NT2/D1 (cell line): ENCODE results near the gene FAM199X.

Experiments
- DNase-seq: peaks from one replicate; pipeline ENCODE4 v3.0.0-alpha.2; 2011; ENCODE audit warnings: low read depth, low spot score
- H3K27me3 ChIP-seq: 2 replicates; pipeline ENCODE4 v1.6.0; 2011; ENCODE audit warnings: mild to moderate bottlenecking; ENCODE audit not compliant: insufficient read length, insufficient read depth
- H3K36me3 ChIP-seq: 2 replicates; pipeline ENCODE4 v1.6.1; 2011; ENCODE audit warnings: mild to moderate bottlenecking, low read length, mixed read lengths; ENCODE audit not compliant: insufficient read depth, insufficient read length
- H3K4me1 ChIP-seq: 2 replicates; pipeline ENCODE4 v1.5.1; 2011; ENCODE audit not compliant: insufficient read depth, insufficient read length
- H3K4me3 ChIP-seq: 2 replicates; pipeline ENCODE4 v1.5.1; 2011; ENCODE audit warnings: low read depth; ENCODE audit not compliant: insufficient read length
- H3K9ac ChIP-seq: 2 replicates; pipeline ENCODE4 v1.6.0; 2011; ENCODE audit warnings: low read depth; ENCODE audit not compliant: insufficient read length
- H3K9me3 ChIP-seq: 2 replicates; pipeline ENCODE4 v1.5.1; 2011; ENCODE audit warnings: mild to moderate bottlenecking, low read length; ENCODE audit not compliant: insufficient read depth
- SUZ12 ChIP-seq: IDR thresholded peaks from 2 replicates; pipeline ENCODE4 v1.6.1; 2011; ENCODE audit not compliant: insufficient read length, insufficient read depth; ENCODE audit errors: extremely low read depth
- YY1 ChIP-seq: IDR thresholded peaks from 2 replicates; pipeline ENCODE4 v1.6.1; 2011; ENCODE audit not compliant: insufficient read length, insufficient read depth
- ZNF274 ChIP-seq: IDR thresholded peaks from 2 replicates; pipeline ENCODE4 v1.6.1; 2011; ENCODE audit warnings: mild to moderate bottlenecking, low read depth, low read length

The FAM199X gene

DNA sequence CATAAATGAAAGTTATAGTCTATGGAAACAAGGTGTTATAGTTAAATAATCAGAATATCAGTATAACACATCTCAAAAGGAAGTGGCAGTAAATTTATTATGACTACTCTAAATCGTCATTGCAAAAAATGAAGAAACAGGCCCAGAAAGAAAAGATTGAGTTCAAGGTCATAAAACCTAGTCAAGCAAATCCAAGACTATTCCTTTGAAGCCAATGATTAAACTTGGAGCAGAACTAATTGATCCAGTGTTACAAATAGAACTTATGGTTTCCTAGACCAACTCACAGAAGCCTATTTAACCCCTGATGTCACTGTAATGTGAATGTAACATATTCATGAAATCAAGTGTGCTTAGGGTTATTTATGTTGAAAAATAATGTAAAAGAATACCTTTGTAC lies 1.9 kb downstream of the FAM199X start:
- Histone ChIP-seq H3K4me1 (no peaks in the 10 kb centered on the region), H3K27me3 (peaks cover 6% of the 10 kb centered on the region), H3K4me3 (peak overlapping the region; percentile 92), H3K36me3 (peaks cover 18% of the 10 kb centered on the region), H3K9me3 (no peaks in the 10 kb centered on the region), H3K9ac (no peak overlapping the region)
- TF ChIP-seq YY1 = no peak
- no peak for TF ChIP-seq SUZ12
- no peak for TF ChIP-seq ZNF274
- DNase-seq = no peak

- Histone ChIP-seq H3K27me3 (no peaks in the 10 kb centered on the region), H3K4me3 (no peak overlapping the region), H3K9me3 (no peaks in the 10 kb centered on the region), H3K4me1 (no peaks in the 10 kb centered on the region), H3K36me3 (peaks cover 22% of the 10 kb centered on the region), H3K9ac (no peak overlapping the region)
- TF ChIP-seq SUZ12 = no peak
- TF ChIP-seq ZNF274 = no peak
- no peak for TF ChIP-seq YY1
- no peak for DNase-seq
These were observed 5.9 kb downstream of the FAM199X start for GRCh38 chrX:104172121-104172520.

GRCh38 chrX:104172788-104173187 lies 6.5 kb downstream of the FAM199X start:
- Histone ChIP-seq H3K36me3 (peaks cover 22% of the 10 kb centered on the region), H3K27me3 (no peaks in the 10 kb centered on the region), H3K9ac (no peak overlapping the region), H3K4me1 (no peaks in the 10 kb centered on the region), H3K4me3 (no peak overlapping the region), H3K9me3 (no peaks in the 10 kb centered on the region)
- TF ChIP-seq ZNF274 (no peak), SUZ12 (no peak), YY1 (no peak)
- DNase-seq = no peak

DNA sequence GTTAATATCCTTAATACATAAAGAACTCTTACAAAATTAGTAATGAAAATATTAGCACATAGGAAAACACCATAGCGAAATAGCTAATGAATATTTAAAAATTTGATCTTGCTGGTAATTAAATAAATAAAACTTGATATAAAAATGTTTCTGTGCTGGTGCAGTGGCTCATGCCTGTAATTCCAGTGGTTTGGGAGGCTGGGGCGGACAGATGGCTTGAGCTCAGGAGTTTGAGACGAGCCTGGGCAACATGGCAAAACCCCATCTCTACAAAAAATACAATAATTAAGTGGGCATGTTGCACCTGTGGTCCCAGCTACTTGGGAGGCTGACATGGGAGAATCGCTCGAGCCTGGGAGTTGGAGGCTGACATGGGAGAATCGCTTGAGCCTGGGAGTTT lies 7.6 kb downstream of the FAM199X start:
- no peak for TF ChIP-seq ZNF274
- no peak for TF ChIP-seq SUZ12
- TF ChIP-seq YY1 = no peak
- no peak for DNase-seq
- no peaks in the 10 kb centered on the region for H3K4me1 ChIP-seq

DNA sequence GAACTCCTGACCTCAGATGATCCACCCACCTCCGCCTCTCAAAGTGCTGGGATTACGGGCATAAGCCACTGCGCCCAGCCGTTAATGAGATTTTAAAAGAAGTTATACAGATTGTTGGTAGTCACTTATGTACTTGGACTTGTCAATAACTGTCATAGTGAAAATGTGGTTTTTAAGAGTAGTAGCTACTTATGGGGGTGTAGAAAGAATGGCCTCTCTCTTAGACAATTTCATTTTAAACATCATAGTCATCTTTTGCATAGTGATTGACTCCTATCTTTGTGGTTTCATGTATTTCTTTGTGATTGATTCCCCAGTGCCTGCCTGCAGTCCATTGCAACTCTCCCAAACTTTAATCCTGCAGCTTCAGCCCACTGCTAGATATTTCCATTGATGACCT lies 17.4 kb downstream of the FAM199X start:
- H3K9ac ChIP-seq = no peak overlapping the region

More for the DNA sequence above, 7.6 kb downstream of the FAM199X start:
- peaks cover 21% of the 10 kb centered on the region for H3K36me3 ChIP-seq
- H3K27me3 ChIP-seq = no peaks in the 10 kb centered on the region
- no peak overlapping the region for H3K9ac ChIP-seq
- no peak overlapping the region for H3K4me3 ChIP-seq
- no peaks in the 10 kb centered on the region for H3K9me3 ChIP-seq

GRCh38 chrX:104187931-104188330 lies 21.7 kb downstream of the FAM199X start:
- H3K36me3 ChIP-seq = peaks cover 60% of the 10 kb centered on the region

More for the DNA sequence above, 17.4 kb downstream of the FAM199X start:
- TF ChIP-seq SUZ12 (no peak), ZNF274 (no peak), YY1 (no peak)
- no peaks in the 10 kb centered on the region for H3K27me3 ChIP-seq
- H3K4me1 ChIP-seq = no peaks in the 10 kb centered on the region
- no peak for DNase-seq
- no peak overlapping the region for H3K4me3 ChIP-seq
- no peaks in the 10 kb centered on the region for H3K9me3 ChIP-seq
- H3K36me3 ChIP-seq = peaks cover 28% of the 10 kb centered on the region

DNA sequence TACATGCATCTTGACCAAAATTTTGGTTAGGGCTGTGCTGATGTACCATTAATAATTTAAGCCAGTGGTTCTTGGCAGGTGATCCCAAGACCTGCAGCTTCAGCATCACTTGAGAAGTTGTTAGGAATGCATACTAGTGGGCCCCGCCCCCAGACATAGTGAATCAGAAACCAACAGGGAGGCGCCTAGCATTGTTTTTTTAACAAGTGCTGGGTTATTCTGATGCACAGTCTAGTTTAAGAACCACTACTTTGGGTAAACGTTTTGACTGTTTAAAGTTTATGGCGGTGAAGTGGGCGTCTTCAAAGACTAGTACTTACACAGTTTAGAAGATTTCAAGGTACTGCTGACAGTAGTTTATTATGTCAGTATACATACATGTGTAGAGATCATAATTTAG lies 23.6 kb downstream of the FAM199X start:
- no peaks in the 10 kb centered on the region for H3K4me1 ChIP-seq
- no peak for DNase-seq

More at GRCh38 chrX:104187931-104188330, 21.7 kb downstream of the FAM199X start:
- Histone ChIP-seq H3K27me3 (no peaks in the 10 kb centered on the region), H3K9ac (no peak overlapping the region), H3K4me3 (no peak overlapping the region), H3K4me1 (no peaks in the 10 kb centered on the region), H3K9me3 (no peaks in the 10 kb centered on the region)
- TF ChIP-seq SUZ12 = no peak
- DNase-seq = no peak

GRCh38 chrX:104193485-104193884 lies 27.2 kb downstream of the FAM199X start:
- Histone ChIP-seq H3K36me3 (peaks cover 43% of the 10 kb centered on the region), H3K9ac (no peak overlapping the region), H3K4me1 (no peaks in the 10 kb centered on the region), H3K4me3 (no peak overlapping the region), H3K9me3 (no peaks in the 10 kb centered on the region), H3K27me3 (no peaks in the 10 kb centered on the region)
- TF ChIP-seq YY1 (no peak), SUZ12 (no peak), ZNF274 (no peak)
- no peak for DNase-seq

More for the DNA sequence above, 23.6 kb downstream of the FAM199X start:
- TF ChIP-seq YY1 (no peak), SUZ12 (no peak), ZNF274 (no peak)
- no peak overlapping the region for H3K4me3 ChIP-seq
- no peaks in the 10 kb centered on the region for H3K9me3 ChIP-seq
- H3K36me3 ChIP-seq = peaks cover 60% of the 10 kb centered on the region
- no peak overlapping the region for H3K9ac ChIP-seq
- no peaks in the 10 kb centered on the region for H3K27me3 ChIP-seq
